Spleen (tissue), 11 donors: Measurements from ENCODE around the gene PARD3B. TPM values are rescaled to one million over a fixed set of nuclear protein-coding genes. Genes with fewer than 3 reads are reported as not detected.

Source experiments
- DNase-seq: peaks from one replicate; pipeline ENCODE4 v3.0.0-alpha.2; 2020
- H3K27ac ChIP-seq, 8 donors: fragments of 200-600 bp; sonication (generic) in 7 of 8; 1 replicate in 4 of 8; 2 replicates in 4 of 8; pipeline versions ENCODE4 v1.5.0 to v1.8.0; 2016 to 2021; ENCODE audit warnings: inconsistent platforms in 4 of 8, mild to moderate bottlenecking in 4 of 8, moderate library complexity in 1 of 8
- H3K27me3 ChIP-seq, 7 donors: fragments of 200-600 bp; sonication (generic) in 6 of 7; replicated peaks in 1 of 7; 1 replicate in 4 of 7; 2 replicates in 3 of 7; pipeline versions ENCODE4 v1.5.0 to v1.8.0; 2016 to 2021; ENCODE audit warnings: inconsistent platforms in 3 of 7, mild to moderate bottlenecking in 1 of 7
- H3K36me3 ChIP-seq, 6 donors: fragments of 200-600 bp; sonication (generic) in 5 of 6; 1 replicate in 4 of 6; 2 replicates in 2 of 6; pipeline versions ENCODE4 v1.5.0 to v1.8.0; 2016 to 2021; ENCODE audit warnings: inconsistent platforms in 2 of 6
- H3K4me1 ChIP-seq, 6 donors: fragments of 200-600 bp; sonication (generic) in 5 of 6; 1 replicate in 3 of 6; 2 replicates in 3 of 6; pipeline versions ENCODE4 v1.5.0 to v1.8.0; 2016 to 2021; ENCODE audit warnings: inconsistent platforms in 3 of 6
- H3K4me3 ChIP-seq, 8 donors: fragments of 200-600 bp; sonication (generic) in 7 of 8; 1 replicate in 4 of 8; 2 replicates in 4 of 8; pipeline versions ENCODE4 v1.5.0 to v1.8.0; 2016 to 2021; ENCODE audit warnings: inconsistent platforms in 4 of 8, mild to moderate bottlenecking in 4 of 8, moderate library complexity in 2 of 8
- H3K9me3 ChIP-seq, 8 donors: fragments of 200-600 bp; sonication (generic) in 7 of 8; 1 replicate in 4 of 8; 2 replicates in 4 of 8; pipeline versions ENCODE4 v1.5.0 to v1.8.0; 2016 to 2021; ENCODE audit warnings: inconsistent platforms in 4 of 8
- CTCF ChIP-seq, 11 experiments: fragments of 200-600 bp in 7 of 11; fragments of 450-650 bp in 4 of 11; sonication (generic) in 4 of 11; IDR thresholded peaks in 8 of 11; conservative IDR thresholded peaks in 3 of 11; 1 replicate in 7 of 11; 2 replicates in 4 of 11; pipeline versions ENCODE4 v1.4.0 to v1.8.0; 2016 to 2021; ENCODE audit warnings: antibody characterized with exemption in 11 of 11, inconsistent platforms in 4 of 11, mild to moderate bottlenecking in 1 of 11
- POLR2A ChIP-seq, 3 donors: fragments of 450-650 bp; IDR thresholded peaks; one replicate each; pipeline ENCODE4 v1.5.1; 2017; ENCODE audit warnings: antibody characterized with exemption in 3 of 3, mild to moderate bottlenecking in 1 of 3
- POLR2AphosphoS5 ChIP-seq, 3 donors: sonication (generic); formaldehyde crosslinking; IDR thresholded peaks; one replicate each; pipeline ENCODE4 v1.5.1; 2017; ENCODE audit warnings: antibody characterized with exemption in 3 of 3
- WGBS, 5 donors: extraction: QIAGEN DNeasy Blood & Tissue Kit in 3 of 5; methylation state at CpG; one replicate each; pipeline versions ENCODE4 v1.1.5 to v1.1.7; 2013 to 2018; 5-methylcytosine and 5-hydroxymethylcytosine counted together
- intact Hi-C: fragments of 100-400 bp; cut with DNase I; formaldehyde crosslinking; loops from one replicate; pipeline ENCODE4 v1.15.0; 2023; ENCODE audit warnings: low total_unique reads
- polyA plus RNA-seq, 3 donors: library from polyadenylated mRNA; stranded (reverse); fragments of 200-250 nt; gene quantifications; one replicate each; pipeline ENCODE4 v1.2.1, GENCODE V29; 2013
- total RNA-seq, 7 donors: library from RNA; depleted of rRNA in 3 of 7; stranded (reverse); fragments of >200 nt in 3 of 7; fragmentation: NEBNext Ultra II Directional in 4 of 7; extraction: Animal tissue kit (Norgen Biotek cat#: 25700) in 4 of 7; gene quantifications; one replicate each; pipeline versions ENCODE4 v1.1.0 to v1.2.1, GENCODE V29; 2016 to 2021
- donor health status: healthy with polysubstance abuse.
- donor health status: DM: no; HTN: no; CAD: no; lungs with moderate emphysema.
- donor health status: DM: no; HTN: no; CAD: no.
- donor health status: Bipolar disorder and iron deficiency.
- donor health status: healthy.
- donor health status: DM: no; HTN: no; CAD: no.
- donor health status: DM: yes; HTN: yes; CAD: no.

PARD3B gene
- total and polyA plus RNA-seq, 10 donors = 0.85 to 27.8 (median 14.7) TPM

- no peaks in the 10 kb centered on the region for H3K4me1 ChIP-seq
- H3K27ac ChIP-seq = no peak overlapping the region
- 44 to 51% (median 50%) methylated on average over 6 of the region's 6 CpGs for WGBS, 5 donors
- peaks cover 0 to 4% (median 0%) of the 10 kb centered on the region in 7 donors for H3K27me3 ChIP-seq
- intact Hi-C loops = no loop called here
- peaks cover 0 to 8% (median 0%) of the 10 kb centered on the region in 8 donors for H3K9me3 ChIP-seq
- no peak for TF ChIP-seq POLR2A (IDR thresholded peaks at IDR 0.05)
- no peak for TF ChIP-seq CTCF (IDR thresholded peaks at IDR 0.05 in 8 of 11, conservative IDR thresholded peaks at IDR 0.05 in 3 of 11)
- no peak for TF ChIP-seq POLR2AphosphoS5 (IDR thresholded peaks at IDR 0.05)
- H3K4me3 ChIP-seq = no peak overlapping the region
- no peaks in the 10 kb centered on the region for H3K36me3 ChIP-seq
- DNase-seq = no peak
Observed at GRCh38 chr2:205642599-205643356, 1097.5 kb downstream of the PARD3B start.

GRCh38 chr2:205643391-205643885, 1098.2 kb downstream of the PARD3B start:
- Histone ChIP-seq H3K4me3 (no peak overlapping the region), H3K27ac (no peak overlapping the region), H3K4me1 (no peaks in the 10 kb centered on the region), H3K27me3 (peaks cover 0 to 4% (median 0%) of the 10 kb centered on the region in 7 donors), H3K9me3 (peaks cover 0 to 8% (median 0%) of the 10 kb centered on the region in 8 donors), H3K36me3 (no peaks in the 10 kb centered on the region)
- no peak for DNase-seq
- intact Hi-C loops = no loop called here
- TF ChIP-seq CTCF (IDR thresholded peaks at IDR 0.05 in 8 of 11, conservative IDR thresholded peaks at IDR 0.05 in 3 of 11) (no peak), POLR2A (IDR thresholded peaks at IDR 0.05) (no peak), POLR2AphosphoS5 (IDR thresholded peaks at IDR 0.05) (no peak)
- WGBS, 5 donors = 64 to 75% (median 72%) methylated on average over 10 of the region's 10 CpGs

GRCh38 chr2:205644018-205644417, 1098.7 kb downstream of the PARD3B start:
- H3K27me3 ChIP-seq = peaks cover 0 to 4% (median 0%) of the 10 kb centered on the region in 7 donors
- intact Hi-C loops = no loop called here
- H3K4me1 ChIP-seq = no peaks in the 10 kb centered on the region
- DNase-seq = no peak
- no peak overlapping the region for H3K27ac ChIP-seq
- H3K36me3 ChIP-seq = no peaks in the 10 kb centered on the region
- H3K4me3 ChIP-seq = no peak overlapping the region
- peaks cover 0 to 8% (median 0%) of the 10 kb centered on the region in 8 donors for H3K9me3 ChIP-seq
- TF ChIP-seq CTCF (IDR thresholded peaks at IDR 0.05 in 8 of 11, conservative IDR thresholded peaks at IDR 0.05 in 3 of 11) (no peak), POLR2AphosphoS5 (IDR thresholded peaks at IDR 0.05) (no peak), POLR2A (IDR thresholded peaks at IDR 0.05) (no peak)
- 89 to 96% (median 91%) methylated on average over 5 of the region's 5 CpGs for WGBS, 5 donors

- intact Hi-C loops = no loop called here
- H3K4me1 ChIP-seq = no peaks in the 10 kb centered on the region
- DNase-seq = no peak
Observed at GRCh38 chr2:205646680-205647079, 1101.4 kb downstream of the PARD3B start.

More at GRCh38 chr2:205646680-205647079, 1101.4 kb downstream of the PARD3B start:
- WGBS, 5 donors = 53 to 69% (median 61%) methylated on average over 8 of the region's 8 CpGs
- H3K4me3 ChIP-seq = no peak overlapping the region
- TF ChIP-seq POLR2AphosphoS5 (IDR thresholded peaks at IDR 0.05) = no peak
- TF ChIP-seq CTCF (IDR thresholded peaks at IDR 0.05 in 8 of 11, conservative IDR thresholded peaks at IDR 0.05 in 3 of 11) = no peak
- no peak overlapping the region for H3K27ac ChIP-seq
- no peaks in the 10 kb centered on the region for H3K36me3 ChIP-seq
- peaks cover 0 to 4% (median 0%) of the 10 kb centered on the region in 7 donors for H3K27me3 ChIP-seq
- H3K9me3 ChIP-seq = no peaks in the 10 kb centered on the region
